Measurements from ENCODE around the gene KLLN. TPM values are rescaled to one million over a fixed set of nuclear protein-coding genes. Genes with fewer than 3 reads are reported as not detected.

KLLN gene
- total and polyA plus RNA-seq, 2 of the 13 experiments (the other 11 are each of a cell fraction or from before 2014, with no cell fraction given): 0.08 to 0.44 TPM

GRCh38 chr10:87837445-87837844 lies 25.9 kb downstream of the KLLN start:
- peaks cover 0 to 1% of the 10 kb centered on the region in 2 experiments; a peak in 1 of 5 replicates for H3K27me3 ChIP-seq (ENCODE audit: control insufficient read depth in 1 of 2, insufficient read depth in 2 of 2, low read length in 2 of 2)
- no TSS peak for BruUV-seq (replicated peaks)
- H3K4me2 ChIP-seq (ENCODE audit: low read depth, low read length): no peak overlapping the region
- no peak for FAIRE-seq
- intact Hi-C loops (cut with micrococcal nuclease; ENCODE audit: unreplicated experiment) (no loop called here), in situ Hi-C loops (cut with HindIII; ENCODE audit: extremely low pct_ligation_motif_present, low pct_unique_long_range_greater_than_20kb) (no loop called here)
- no peaks in the 10 kb centered on the region for H3K9me3 ChIP-seq (ENCODE audit: low read length)
- no peak for ATAC-seq
- H3K4me1 ChIP-seq (ENCODE audit: insufficient read depth, low read length): peaks cover 11% of the 10 kb centered on the region
- ChIA-PET POLR2A (no interaction called here), CTCF (ENCODE audit: low intra/inter-chr PET ratio, low total read pairs) (no interaction called here)
- no peaks in the 10 kb centered on the region for H3K79me2 ChIP-seq (ENCODE audit: insufficient read depth, low read length)
- TF ChIP-seq ZNF205 (CRISPR knock-in tag; IDR thresholded peaks at IDR 0.05): no peak
- no peak for TF ChIP-seq FOXO1 (CRISPR knock-in tag; IDR thresholded peaks at IDR 0.05)
- TF ChIP-seq NCOA1 (CRISPR knock-in tag; IDR thresholded peaks at IDR 0.05): no peak
- no peak for TF ChIP-seq TBP (CRISPR knock-in tag; IDR thresholded peaks at IDR 0.05)
- no peak for TF ChIP-seq FOSL1 (CRISPR knock-in tag; IDR thresholded peaks at IDR 0.05; ENCODE audit: borderline replicate concordance)
- TF ChIP-seq E2F5 (CRISPR knock-in tag; conservative IDR thresholded peaks at IDR 0.05): no peak
- TF ChIP-seq ZNF773 (CRISPR knock-in tag; IDR thresholded peaks at IDR 0.05; ENCODE audit: borderline replicate concordance): no peak
- no peak for TF ChIP-seq PLSCR1 (CRISPR knock-in tag; IDR thresholded peaks at IDR 0.05; ENCODE audit: borderline replicate concordance)
- no peak for TF ChIP-seq SOX13 (IDR thresholded peaks at IDR 0.05)
- TF ChIP-seq SOX13 (CRISPR knock-in tag; conservative IDR thresholded peaks at IDR 0.05 in 1 of 2, IDR thresholded peaks at IDR 0.05 in 1 of 2): no peak
- TF ChIP-seq ZFP41 (CRISPR knock-in tag; IDR thresholded peaks at IDR 0.05; ENCODE audit: borderline replicate concordance): no peak
- TF ChIP-seq GABPB1 (CRISPR knock-in tag; IDR thresholded peaks at IDR 0.05): no peak
- no peak for TF ChIP-seq ZNF567 (CRISPR knock-in tag; IDR thresholded peaks at IDR 0.05; ENCODE audit: borderline replicate concordance)
- TF ChIP-seq PHB2 (IDR thresholded peaks at IDR 0.05; ENCODE audit: partially characterized antibody): no peak
- no peak for TF ChIP-seq MTA3 (CRISPR knock-in tag; IDR thresholded peaks at IDR 0.05)
- TF ChIP-seq HNRNPLL (IDR thresholded peaks at IDR 0.05; ENCODE audit: low read depth, low read length, poor library complexity, severe bottlenecking): no peak
- no peak for TF ChIP-seq ELF1 (CRISPR knock-in tag; IDR thresholded peaks at IDR 0.05)
- no peak for TF ChIP-seq HOXA5 (CRISPR knock-in tag; IDR thresholded peaks at IDR 0.05)
- TF ChIP-seq CHD4 (IDR thresholded peaks at IDR 0.05; ENCODE audit: borderline replicate concordance, low read length): no peak
- no peak overlapping the region for H2AFZ ChIP-seq (ENCODE audit: low read length)
- H3K36me3 ChIP-seq (replicated peaks in 1 of 2; ENCODE audit: control insufficient read depth in 1 of 2, insufficient read depth in 2 of 2, low read length in 2 of 2): no peaks in the 10 kb centered on the region
- no peak for DNase-seq (ENCODE audit: low spot score)
- H4K20me1 ChIP-seq (ENCODE audit: insufficient read depth, low read length): no peaks in the 10 kb centered on the region
- H3K27ac ChIP-seq (ENCODE audit: extremely low read length, insufficient read depth, low read length): no peak overlapping the region
- no peak overlapping the region for H3K9ac ChIP-seq (ENCODE audit: insufficient read depth, low read depth, low read length)
- H3K4me3 ChIP-seq (replicated peaks in 1 of 3; ENCODE audit: insufficient read depth in 1 of 3, low read depth in 2 of 3, low read length in 3 of 3): no peak overlapping the region

All from HepG2 (cell line).